GM19438 (cell line): ENCODE data around the gene RNF19B.

ENCODE experiments used
- ATAC-seq: cut with Tn5 transposase; IDR thresholded peaks from one replicate; pipeline ENCODE4 v1.9.1; 2021; ENCODE audit warnings: low read depth; ENCODE audit not compliant: unreplicated experiment

RNF19B gene

DNA sequence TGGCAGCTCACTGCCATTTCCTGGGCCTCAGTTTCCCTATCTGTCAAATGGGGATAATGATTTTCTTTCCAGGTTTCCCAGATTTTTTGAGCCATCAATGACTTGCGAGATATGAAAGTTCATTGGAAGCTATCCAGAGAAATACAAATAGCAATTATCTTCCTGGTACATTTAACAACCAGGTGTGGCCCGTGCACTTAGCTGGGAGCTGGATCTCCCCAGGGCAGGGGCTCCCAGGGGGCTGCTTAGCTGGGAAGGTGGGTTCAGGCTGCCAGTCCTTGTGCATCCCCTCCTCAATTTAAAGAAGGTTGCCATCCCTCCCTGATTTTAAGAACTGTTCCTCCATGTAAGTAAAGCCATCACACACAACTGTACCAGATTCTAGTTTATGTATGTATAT lies 59.8 kb downstream of the RNF19B start:
- no peak for ATAC-seq

DNA sequence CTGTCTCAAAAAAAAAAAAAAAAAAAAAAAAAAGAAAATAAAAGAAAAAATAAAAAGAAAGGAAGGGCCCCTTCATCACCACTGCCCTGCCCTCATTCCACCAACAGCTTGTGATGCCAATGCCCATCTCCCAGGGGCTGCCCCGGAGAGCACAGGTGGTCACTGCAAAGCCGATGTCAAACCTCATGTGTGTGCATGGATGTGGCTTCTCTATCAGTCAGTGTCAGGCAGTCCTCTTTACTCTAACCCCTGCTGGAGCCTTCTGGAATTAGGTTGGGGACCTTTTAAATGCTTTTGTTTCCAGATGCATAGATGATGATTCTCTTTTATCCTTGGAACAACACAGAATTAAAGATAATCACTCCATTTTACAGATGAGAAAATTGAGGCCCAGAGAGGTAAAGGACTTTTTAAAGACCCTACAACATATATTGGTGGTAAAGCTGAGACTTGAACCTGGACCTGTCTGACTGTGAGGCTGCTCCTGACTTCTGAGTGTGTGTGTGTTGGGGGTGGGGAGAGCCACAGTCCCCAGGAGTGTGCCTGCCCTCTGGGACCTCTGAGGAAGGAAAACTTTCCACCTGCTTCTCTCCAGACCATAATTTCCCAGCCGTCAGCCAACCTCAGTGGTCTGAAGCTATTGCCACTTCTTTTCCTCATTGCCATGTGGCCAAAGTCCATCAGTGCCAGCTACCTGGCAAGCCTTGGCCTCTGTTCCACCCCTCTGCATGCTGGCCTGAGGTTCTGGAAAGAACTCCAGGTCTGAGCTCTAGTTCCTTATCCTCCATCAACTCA lies 60.4 kb downstream of the RNF19B start:
- no peak for ATAC-seq

DNA sequence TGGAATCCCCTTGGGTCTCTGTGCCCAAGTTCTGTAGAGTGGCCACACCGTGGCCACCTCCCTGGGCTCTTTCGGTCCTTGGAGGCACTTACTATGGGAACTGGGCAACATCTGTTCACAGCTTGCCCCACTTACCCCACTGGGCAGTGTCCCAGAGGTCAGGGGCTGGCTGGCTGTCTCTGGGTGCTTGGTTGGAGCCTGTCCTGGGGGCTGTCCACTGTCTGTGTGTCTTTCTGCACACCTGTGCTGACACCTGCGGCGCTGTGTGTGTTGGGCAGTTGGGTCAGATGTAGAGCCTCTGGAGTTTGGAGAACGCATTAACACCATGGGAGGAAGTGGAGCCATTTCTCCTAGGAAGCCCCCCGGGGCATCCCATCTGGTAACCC lies 62.1 kb downstream of the RNF19B start:
- no peak for ATAC-seq

DNA sequence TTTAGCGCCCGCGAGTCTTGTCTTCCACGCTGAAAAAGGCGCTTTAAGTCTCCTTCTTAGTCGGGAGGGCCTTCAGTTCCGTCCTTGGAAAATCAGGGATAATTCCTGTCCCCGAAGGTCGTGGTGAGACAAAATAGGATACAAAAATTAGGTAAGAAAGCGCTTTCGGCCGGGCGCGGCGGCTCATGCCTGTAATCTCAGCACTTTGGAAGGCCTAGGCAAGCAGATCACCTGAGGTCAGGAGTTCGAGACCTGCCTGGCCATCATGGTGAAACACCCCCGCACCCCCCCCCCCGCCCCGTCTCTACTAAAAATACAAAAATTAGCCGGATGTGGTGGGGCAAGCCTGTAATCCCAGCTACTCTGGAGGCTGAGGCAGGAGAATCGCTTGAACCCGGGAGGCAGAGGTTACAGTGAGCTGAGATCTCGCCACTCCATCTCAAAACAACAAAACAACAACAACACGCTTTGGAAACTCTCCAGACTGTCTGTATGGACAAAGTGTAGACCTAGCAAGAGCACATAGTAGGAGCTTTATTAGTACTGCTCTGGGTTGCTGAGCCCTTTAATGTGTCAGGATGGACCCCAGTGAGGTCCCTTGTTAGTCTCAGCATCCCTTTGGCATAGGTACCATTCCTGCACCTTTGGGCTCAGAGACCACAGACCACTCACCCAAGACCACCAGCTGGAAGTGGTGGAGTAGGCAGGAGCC lies 62.6 kb downstream of the RNF19B start:
- ATAC-seq: no peak

DNA sequence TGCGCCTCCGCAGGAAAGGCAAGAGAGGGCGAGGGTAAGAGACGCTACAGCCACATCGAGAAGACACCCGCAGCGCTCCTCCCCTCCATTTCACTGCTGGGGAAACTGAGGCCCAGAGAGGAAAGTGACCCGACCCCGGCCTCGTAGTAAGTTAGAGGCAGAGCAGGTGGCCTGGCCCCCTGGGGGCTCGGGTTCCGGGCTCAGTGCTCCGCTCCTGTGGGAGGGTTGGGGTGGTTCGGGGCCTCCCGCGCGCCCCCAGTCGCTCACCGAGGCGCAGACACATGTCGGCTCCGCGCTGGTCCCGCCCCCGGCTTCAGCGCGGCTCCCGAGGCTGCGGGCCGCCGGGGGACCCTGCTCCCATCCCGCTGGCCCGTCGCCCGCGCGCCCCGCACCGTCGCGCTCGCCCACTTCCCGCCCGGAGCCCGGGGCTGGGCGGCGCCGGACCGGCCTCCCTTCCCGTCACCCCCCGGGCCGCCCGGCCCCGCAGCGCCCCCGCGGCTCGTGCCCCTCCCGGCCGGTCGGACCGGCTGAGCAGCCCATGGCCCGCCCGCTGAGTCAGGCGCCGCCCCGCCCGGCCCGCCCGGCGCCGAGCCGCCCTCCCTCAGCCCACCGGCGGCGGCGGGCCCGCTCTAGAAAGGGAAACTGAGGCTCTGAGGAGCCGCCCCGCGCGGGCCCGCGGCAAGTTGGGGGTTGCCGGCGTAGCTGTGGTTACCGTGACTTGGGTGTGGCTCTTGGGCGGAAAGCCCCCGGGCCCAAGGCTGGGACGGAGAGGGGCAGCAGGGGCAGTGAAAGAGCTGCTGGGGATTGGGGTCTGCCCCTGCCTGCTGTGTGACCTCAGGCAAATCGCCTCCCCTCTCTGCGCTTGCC lies 63.4 kb downstream of the RNF19B start, which contains the start of gene TMEM54:
Gene TMEM54, minus strand, starts transcription at position 434 of the 867 bp plus-strand sequence. Its CDS starts 151 bp downstream, at position 283.
- no peak for ATAC-seq

DNA sequence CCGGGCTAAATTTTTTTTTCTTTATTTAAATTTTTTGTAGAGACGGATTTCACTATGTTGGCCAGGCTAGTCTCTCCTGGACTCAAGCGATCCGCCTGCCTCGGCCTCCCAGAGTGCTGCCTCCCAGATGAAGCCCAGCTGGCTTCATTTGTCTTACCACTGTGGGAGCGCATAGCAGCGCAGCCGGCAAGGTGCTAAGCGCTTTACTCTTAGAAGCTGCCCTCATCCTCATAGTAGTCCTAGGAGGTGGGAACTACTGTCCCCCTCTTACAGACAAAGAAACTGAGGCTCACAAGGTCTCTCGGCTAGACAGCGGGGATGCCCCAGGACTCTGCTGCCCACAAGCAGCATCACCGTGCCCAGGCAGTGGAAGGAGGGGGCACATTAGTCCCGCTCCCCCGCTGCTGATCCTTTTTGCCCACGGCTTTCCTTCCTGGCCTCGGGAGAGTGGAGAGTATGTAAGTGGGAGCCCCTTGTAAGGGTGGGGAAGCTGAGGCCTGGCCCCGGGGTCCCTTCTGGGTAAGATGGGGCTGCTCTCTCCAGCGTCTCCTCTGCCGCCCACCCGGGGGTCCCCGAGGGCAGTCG lies 64.1 kb downstream of the RNF19B start:
- ATAC-seq: no peak

DNA sequence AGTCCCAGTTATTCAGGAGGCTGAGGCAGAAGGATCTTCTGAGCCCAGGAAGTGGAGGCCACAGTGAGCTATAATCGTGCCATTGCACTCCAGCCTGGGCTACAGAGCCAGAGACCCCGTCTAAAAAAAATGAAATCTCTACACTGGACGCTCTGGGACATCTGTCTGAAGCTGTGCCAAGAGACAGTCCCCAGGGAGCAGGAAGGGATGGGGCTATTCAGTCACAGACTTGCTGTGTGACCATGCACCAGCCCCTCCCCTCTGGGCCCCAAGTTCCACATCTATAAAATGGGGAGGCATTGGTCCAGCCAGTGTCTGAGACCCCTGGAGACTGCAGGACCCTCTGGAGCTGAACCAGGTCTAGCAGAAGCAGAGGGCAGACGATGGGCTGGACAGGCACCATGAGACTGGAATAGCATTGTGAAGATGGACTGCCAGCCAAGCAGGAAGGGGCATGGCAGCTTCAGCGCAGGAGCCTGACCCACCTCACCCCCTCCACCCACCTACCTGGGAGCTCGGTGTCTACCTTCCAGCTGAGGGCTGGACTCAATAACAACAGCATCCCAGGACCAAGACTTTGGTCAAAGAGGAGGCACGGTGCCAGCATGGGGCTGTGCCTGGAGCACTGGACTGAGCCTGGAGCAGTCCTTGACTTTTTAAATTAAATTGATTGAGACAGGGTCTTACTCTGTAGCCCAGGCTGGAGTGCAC lies 64.9 kb downstream of the RNF19B start:
- no peak for ATAC-seq

DNA sequence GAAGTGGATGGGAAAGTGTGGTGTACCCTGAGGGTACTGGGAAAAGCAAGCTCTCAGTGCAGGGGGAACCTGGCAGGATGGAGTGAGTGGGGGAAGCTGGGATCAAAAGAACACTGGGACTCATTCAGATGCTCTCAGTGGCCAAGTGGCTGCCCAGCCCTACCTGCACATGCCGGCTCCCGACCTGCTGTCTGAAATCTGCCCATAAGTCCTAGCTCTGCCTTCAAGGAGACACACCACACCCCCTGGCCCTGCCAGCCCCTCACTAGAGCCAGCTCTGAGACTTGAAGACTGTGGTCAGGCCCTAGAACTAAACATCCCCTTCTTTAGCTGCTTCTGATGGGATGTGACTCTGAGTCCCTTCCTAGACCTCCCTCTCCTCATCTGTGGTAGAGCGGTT lies 65.7 kb downstream of the RNF19B start:
- ATAC-seq: no peak

DNA sequence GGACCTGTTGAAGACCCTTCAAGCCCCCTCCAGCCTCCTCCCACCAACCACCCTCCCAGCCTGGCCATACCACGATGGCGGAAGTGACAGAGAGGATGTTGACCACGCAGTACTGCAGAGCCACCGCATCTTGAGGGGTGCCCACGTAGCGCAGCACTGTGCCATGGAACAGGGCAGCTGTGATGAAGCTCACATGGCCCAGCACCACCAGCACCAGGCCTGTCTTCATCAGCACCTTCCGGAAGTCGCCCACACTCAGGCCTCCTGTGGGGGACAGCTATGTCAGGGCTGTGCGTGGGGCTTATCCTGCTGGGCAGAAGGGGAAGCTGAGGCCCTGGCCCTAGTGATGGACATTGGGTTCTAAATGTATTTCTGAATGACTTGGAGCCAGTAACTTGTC lies 66.6 kb downstream of the RNF19B start:
- no peak for ATAC-seq

DNA sequence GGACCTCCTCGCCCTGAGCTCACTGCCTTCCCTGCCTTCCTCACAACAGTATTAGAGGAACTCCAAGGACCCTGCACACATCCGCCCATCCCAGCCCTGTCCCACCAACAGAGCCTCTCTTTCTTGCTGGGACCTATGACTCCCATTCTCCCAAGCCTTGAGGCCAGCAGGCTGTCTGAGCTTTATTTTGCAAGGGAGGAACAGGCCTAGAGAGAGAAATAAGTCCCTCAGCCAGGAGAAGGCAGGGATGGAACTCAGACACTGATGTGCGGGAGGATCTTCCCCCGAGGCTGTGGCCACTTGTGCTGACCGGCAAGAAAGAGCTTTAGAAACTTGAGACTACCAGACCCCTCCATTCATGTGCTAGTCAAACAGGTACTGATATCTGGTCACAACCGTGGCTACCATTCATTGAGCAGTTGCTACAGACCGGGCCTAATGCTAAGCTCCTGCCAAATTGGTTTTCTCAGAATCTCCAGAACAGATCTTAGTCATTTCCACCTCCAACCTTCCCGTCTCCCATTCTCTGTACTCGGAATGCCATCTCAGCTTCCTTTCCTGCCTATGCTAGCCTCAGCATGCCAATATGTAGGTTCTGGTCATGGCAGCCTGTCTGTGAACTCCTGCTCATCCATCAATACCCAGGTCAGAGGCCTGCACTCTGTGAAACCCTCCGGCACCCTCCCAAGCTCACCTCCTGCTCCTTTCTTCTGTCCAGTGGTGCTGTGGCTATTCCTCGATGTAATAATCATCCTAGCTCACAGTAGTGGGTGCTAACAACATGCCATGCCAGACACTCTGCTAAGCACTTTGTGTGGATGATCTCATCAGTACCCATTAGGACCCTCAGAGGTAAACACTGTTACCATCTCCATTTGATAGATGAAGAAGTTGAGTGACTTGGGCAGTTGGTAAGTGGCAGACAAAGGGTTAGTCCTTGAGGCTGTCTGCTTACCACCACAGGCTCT lies 67.2 kb downstream of the RNF19B start:
- ATAC-seq: no peak

DNA sequence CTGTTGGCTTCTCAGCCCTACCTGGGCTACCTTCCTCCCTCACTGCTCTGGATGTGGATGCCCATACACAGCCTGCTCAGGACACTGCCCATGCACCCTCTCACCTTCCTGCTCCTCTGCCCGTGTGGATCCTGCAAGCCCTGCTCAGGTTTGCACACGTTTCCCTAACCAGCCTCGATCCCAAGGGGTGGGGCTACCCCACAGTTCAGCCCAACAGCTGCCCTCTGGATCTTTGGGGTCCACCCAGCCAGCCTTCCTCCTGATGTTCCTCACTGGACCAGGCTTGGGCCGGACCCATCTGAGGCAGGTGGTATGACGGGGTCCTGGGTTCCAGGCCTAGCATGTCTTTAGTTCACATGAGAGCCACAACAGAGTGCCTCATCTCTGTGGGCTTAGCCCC lies 68.2 kb downstream of the RNF19B start:
- no peak for ATAC-seq

DNA sequence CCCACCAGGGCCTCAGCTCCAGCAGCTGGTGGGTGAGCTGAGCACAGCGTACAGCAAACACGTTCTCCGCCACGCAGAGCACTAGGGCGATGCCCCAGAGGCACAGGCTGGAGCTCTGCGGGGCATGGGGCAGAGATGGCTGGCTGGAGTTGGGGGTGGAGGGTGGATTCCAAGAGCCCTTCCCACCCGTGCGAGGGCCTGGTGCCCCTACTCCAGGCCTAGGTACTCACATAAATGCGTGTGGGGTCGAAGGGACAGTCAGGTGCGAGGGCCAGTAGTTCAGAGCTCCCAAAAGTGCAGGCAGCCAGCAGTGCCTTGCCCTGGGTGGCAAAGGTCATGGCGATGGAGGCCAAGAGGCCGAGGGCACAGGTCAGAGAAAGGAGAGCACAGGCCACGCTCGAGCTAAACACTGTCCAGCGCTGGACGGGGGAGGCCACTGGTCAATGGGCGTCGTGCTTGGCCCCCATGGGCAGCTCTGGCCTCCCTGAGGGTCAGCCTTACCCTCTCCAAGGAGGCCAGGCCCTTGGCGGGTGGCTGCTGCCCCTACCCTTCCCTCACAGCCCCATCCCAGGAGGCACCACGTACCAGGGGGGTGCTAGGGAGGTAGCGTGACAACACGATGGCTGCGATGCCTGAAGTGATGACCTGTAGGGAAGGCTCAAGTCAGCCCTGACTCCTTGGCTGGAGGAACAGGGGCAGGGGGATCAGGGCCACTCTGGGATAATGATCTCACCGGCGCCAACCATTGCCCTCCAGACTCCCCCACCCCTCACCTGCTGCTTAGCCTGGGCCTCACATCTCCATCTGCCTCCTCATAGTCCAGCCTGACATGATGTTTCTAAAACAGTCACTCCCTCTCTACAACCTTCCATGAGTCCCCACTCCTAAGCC lies 69.0 kb downstream of the RNF19B start:
- ATAC-seq: no peak

DNA sequence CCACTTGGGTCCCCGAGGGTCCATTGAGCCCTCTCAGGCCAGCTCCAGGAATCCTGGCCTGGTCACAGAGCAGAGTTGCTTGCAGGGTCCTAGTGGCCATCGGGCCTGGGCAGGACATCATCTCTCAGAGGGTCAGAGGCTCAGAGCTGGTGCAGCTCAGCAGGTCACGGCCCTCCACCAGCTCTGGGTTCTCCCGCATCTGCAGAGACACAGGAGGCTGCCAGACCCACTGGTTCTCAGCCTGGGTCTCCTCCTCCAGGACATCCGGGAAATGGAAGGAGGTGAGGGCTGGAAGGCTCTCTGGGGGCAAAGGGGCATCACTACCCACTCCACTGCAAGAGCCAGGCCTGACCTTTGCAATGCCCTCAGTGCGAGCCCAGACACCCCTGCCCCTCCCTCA lies 69.9 kb downstream of the RNF19B start:
- ATAC-seq: no peak

DNA sequence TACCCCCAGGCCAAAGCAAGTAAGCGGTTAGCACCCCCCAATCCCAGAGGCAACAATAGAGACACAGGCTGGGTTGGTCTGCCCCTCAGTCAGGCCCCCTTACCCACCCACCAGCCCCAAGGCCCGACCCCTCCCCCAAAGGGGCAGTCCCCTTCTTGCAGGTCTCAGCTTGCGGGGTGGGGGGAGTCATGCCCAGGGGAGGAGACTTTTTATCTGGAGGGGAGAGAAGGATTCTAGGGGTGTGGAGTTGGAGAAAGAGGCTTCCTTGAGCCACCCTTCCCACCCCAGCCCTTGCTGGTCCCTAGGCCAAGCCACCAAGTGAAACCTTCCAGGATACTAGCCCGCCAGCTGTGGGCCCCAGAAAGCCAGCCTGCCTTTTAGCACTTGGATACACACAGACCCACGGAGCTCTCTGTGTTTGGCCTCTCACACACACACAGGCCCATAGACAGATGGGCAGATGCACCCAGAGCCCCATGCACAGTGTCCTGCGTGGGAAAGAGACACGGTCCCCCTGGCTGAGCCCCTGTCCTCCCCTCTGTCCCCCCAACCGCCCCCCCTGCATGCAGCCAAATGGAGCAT lies 70.5 kb downstream of the RNF19B start:
- no peak for ATAC-seq

DNA sequence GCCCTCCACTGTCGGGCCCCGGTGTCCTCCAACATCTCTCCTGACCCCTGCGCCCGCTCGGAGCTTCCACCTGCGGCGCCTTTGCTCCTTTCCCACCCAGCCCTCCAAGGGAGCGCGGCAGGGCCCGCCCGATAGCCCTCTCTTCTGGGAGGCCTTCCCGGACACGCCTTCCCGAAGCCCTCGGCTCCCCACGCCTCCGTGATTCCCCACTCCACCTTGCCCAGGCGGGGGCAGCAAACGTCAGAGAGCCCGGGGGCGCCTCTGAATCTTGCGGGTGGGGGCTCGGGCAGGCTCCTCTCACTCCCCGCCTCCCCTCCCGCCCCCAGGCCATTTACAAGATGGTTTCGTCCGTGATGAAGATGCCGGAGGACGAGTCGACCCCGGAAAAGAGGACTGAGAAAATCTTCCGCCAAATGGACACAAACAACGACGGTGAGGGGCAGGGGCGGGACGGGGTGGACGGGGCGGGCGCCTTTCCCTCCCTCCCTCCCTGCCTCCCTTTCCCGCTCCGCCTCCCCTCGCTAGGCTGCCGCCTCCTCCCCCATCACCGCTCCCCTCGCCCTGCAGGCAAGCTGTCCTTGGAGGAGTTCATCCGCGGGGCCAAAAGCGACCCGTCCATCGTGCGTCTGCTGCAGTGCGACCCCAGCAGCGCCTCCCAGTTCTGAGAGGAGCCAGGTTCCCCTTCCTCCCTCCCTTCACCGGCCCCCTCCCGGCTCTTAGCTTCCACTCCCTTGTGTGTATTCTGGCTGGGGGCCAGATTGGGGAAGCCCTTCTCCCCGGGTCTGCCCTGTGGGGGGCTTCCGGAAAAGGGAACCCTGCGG lies 71.2 kb downstream of the RNF19B start:
- no peak for ATAC-seq

DNA sequence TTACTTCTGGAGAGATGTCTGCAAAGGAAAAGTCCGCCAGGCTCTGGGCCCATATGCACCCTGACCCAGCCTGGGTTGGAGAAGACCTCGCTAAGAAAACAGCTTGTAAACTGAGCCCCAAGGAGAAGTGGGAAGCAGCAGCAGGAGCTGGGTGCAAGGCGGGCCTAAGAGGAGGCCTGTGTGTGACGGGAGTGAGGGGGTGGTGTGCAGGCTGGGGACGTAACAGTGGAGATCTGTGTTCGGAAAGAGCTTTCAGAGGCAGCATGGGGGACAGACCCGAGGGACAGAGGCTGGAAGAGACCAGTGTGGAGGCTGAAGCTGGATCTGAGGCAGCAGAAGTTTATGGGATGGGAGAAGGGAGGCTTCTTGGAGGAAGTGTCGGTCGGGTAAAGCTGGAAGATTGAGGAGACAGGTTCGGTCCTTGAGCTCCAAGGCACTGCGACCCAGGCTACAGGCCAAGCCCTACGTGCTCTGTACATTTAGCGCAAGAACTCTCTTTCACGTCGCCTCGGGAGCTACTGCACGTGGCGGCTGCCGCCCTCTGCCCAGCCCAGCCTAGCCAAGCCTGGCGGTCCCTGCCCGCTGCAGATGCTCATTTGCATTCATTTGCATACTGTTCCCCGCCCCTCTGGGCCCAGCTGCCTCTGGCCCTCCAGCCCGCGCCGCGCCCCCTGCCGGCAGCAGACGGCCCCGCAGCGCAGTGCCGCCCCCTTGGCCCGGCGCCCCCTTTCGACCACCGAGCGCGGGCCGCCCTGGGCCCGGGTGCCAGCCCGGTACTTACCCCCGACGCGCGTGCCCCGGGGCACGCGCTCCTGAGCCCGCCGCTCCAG lies 72.0 kb downstream of the RNF19B start:
- no peak for ATAC-seq
